Thyroid gland (tissue), 4 donors: ENCODE measurements around the gene SYNJ1. TPM values are rescaled to one million over a fixed set of nuclear protein-coding genes. Genes with fewer than 3 reads are reported as not detected.

ENCODE experiments used
- DNase-seq, 2 donors: peaks; one replicate each; pipeline ENCODE4 v3.0.0-alpha.2; 2019
- H3K27ac ChIP-seq, 3 donors: fragments of 200-600 bp; sonication (generic); 1 replicate in 2 of 3; 2 replicates in 1 of 3; pipeline ENCODE4 v1.5.1; 2016 to 2019; ENCODE audit warnings: mild to moderate bottlenecking in 1 of 3, moderate library complexity in 1 of 3
- H3K27me3 ChIP-seq: fragments of 200-600 bp; sonication (generic); one replicate; pipeline ENCODE4 v1.5.1; 2019
- H3K36me3 ChIP-seq, 2 donors: fragments of 200-600 bp; sonication (generic); one replicate each; pipeline ENCODE4 v1.5.1; 2016 to 2019
- H3K4me1 ChIP-seq, 2 donors: fragments of 200-600 bp; sonication (generic); one replicate each; pipeline ENCODE4 v1.5.1; 2017 to 2019
- H3K4me3 ChIP-seq, 3 donors: fragments of 200-600 bp; sonication (generic); replicated peaks in 1 of 3; 1 replicate in 2 of 3; 2 replicates in 1 of 3; pipeline ENCODE4 v1.5.1; 2016; ENCODE audit warnings: mild to moderate bottlenecking in 1 of 3
- H3K9me3 ChIP-seq: fragments of 200-600 bp; sonication (generic); one replicate; pipeline ENCODE4 v1.5.1; 2017
- CTCF ChIP-seq, 6 experiments: fragments of 200-600 bp in 3 of 6; fragments of 450-650 bp in 3 of 6; sonication (generic) in 3 of 6; IDR thresholded peaks; one replicate each; pipeline ENCODE4 v1.5.1; 2016 to 2019; ENCODE audit warnings: antibody characterized with exemption in 6 of 6, mild to moderate bottlenecking in 2 of 6, inconsistent platforms in 1 of 6, moderate library complexity in 1 of 6
- POLR2A ChIP-seq, 2 donors: fragments of 450-650 bp; IDR thresholded peaks; one replicate each; pipeline ENCODE4 v1.6.1; 2017; ENCODE audit warnings: antibody characterized with exemption in 2 of 2, mild to moderate bottlenecking in 2 of 2, moderate library complexity in 1 of 2
- WGBS, 2 donors: methylation state at CpG; one replicate each; pipeline ENCODE4 v1.1.5; 2017; 5-methylcytosine and 5-hydroxymethylcytosine counted together
- intact Hi-C: fragments of 100-400 bp; cut with DNase I; formaldehyde crosslinking; loops from one replicate; pipeline ENCODE4 v1.15.1; 2023
- total RNA-seq, 4 donors: library from RNA; depleted of rRNA; stranded (reverse); fragments of >200 nt; gene quantifications; one replicate each; pipeline ENCODE4 v1.2.3, GENCODE V29; 2016

The SYNJ1 gene
- total RNA-seq, 4 donors from 2014 or later: 16.1 to 21.7 (median 17.7) TPM

DNA sequence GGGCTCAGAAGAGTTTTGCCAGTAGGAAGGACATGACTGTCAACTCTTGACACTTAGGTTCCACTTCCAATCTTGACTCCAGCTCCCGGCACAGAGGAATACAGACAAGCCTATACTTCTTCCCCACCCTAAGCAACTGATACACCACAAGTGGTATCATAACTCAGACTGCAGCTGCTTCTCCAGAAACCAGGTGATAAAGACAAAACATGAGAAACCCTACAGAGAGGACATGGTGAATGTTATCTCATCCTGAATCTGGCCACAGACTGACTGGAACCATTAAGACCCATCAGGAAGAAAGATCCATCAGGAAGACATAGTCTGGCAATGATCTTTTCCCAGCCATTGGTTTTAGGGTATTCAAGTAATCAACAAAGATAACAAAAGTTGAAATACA, 30.0 kb upstream of the SYNJ1 start:
- peaks cover 35 to 39% of the 10 kb centered on the region in 2 donors for H3K36me3 ChIP-seq

DNA sequence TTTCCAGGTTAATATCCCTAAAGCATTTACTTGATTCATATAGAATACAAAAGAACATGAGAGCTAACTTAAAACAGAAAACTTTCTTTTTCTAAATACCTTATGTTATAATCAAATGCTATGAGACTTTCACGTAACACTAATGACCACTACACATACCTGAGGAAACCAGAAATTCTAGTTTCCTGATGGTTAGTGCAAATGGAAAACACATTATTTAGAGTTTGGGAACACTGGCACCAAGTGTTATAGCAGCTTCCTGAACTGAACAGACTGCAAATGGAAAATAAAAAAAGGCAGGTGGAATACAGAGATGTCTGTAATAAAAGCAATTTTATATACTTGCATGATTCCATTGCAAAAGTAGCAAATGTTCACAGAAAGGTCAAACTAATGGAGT, 28.3 kb upstream of the SYNJ1 start:
- intact Hi-C loops: no loop called here
- peak overlapping the region in 1 of 3 donors; percentile 14 for H3K27ac ChIP-seq
- 77 to 85% methylated on average over 1 of the region's 1 CpG for WGBS, 2 donors
- no peak overlapping the region for H3K4me3 ChIP-seq
- peaks cover 0 to 17% of the 10 kb centered on the region in 2 donors for H3K4me1 ChIP-seq
- no peaks in the 10 kb centered on the region for H3K27me3 ChIP-seq
- H3K36me3 ChIP-seq: peaks cover 28 to 31% of the 10 kb centered on the region in 2 donors
- H3K9me3 ChIP-seq: no peaks in the 10 kb centered on the region
- TF ChIP-seq CTCF (IDR thresholded peaks at IDR 0.05): no peak
- no peak for TF ChIP-seq POLR2A (IDR thresholded peaks at IDR 0.05)
- DNase-seq: no peak

More for the DNA sequence above, 30.0 kb upstream of the SYNJ1 start:
- 100% methylated on average over 1 of the region's 1 CpG for WGBS, 2 donors
- DNase-seq: no peak
- H3K27me3 ChIP-seq: no peaks in the 10 kb centered on the region
- peaks cover 0 to 17% of the 10 kb centered on the region in 2 donors for H3K4me1 ChIP-seq
- no peak overlapping the region for H3K4me3 ChIP-seq
- intact Hi-C loops: no loop called here
- TF ChIP-seq POLR2A (IDR thresholded peaks at IDR 0.05) (no peak), CTCF (IDR thresholded peaks at IDR 0.05) (no peak)
- H3K9me3 ChIP-seq: no peaks in the 10 kb centered on the region
- H3K27ac ChIP-seq: no peak overlapping the region

- peaks cover 20 to 27% of the 10 kb centered on the region in 2 donors for H3K36me3 ChIP-seq
- WGBS, 2 donors: 92 to 93% methylated on average over 6 of the region's 6 CpGs
- TF ChIP-seq POLR2A (IDR thresholded peaks at IDR 0.05) (no peak), CTCF (IDR thresholded peaks at IDR 0.05) (no peak)
- DNase-seq: no peak
- H3K4me3 ChIP-seq: no peak overlapping the region
- peaks cover 0 to 17% of the 10 kb centered on the region in 2 donors for H3K4me1 ChIP-seq
- H3K9me3 ChIP-seq: no peaks in the 10 kb centered on the region
- intact Hi-C loops: no loop called here
- no peaks in the 10 kb centered on the region for H3K27me3 ChIP-seq
- peak overlapping the region in 1 of 3 donors; percentile 62 for H3K27ac ChIP-seq
These were observed 26.2 kb upstream of the SYNJ1 start for GRCh38 chr21:32753818-32754585.

DNA sequence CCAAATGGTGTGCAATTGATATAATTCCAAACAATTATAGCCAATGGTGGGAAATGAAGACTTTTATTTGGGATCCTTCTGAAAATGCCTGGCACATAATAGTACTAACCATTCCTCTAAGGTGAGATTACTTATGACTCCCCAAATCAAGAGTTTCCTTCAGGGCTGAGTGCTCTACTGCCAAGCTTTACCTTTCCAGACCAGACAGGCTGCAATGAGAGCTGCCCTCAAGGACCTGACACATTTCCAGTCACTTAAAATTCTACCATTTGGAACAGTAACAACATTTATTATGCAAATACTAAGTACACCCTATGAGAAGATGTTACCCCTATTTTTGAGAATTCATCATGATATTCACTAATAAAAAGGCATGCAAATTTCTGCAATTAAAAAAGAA, 22.6 kb upstream of the SYNJ1 start:
- Histone ChIP-seq H3K36me3 (peaks cover 30 to 47% of the 10 kb centered on the region in 2 donors), H3K4me3 (no peak overlapping the region), H3K9me3 (no peaks in the 10 kb centered on the region), H3K27me3 (no peaks in the 10 kb centered on the region), H3K4me1 (peaks cover 0 to 6% of the 10 kb centered on the region in 2 donors), H3K27ac (no peak overlapping the region)
- TF ChIP-seq CTCF (IDR thresholded peaks at IDR 0.05): no peak
- TF ChIP-seq POLR2A (IDR thresholded peaks at IDR 0.05): no peak
- intact Hi-C loops: no loop called here
- no peak for DNase-seq

GRCh38 chr21:32749662-32750061, 21.8 kb upstream of the SYNJ1 start:
- H3K27ac ChIP-seq: no peak overlapping the region
- TF ChIP-seq CTCF (IDR thresholded peaks at IDR 0.05): no peak
- TF ChIP-seq POLR2A (IDR thresholded peaks at IDR 0.05): no peak

More at GRCh38 chr21:32749662-32750061, 21.8 kb upstream of the SYNJ1 start:
- Histone ChIP-seq H3K27me3 (no peaks in the 10 kb centered on the region), H3K4me3 (no peak overlapping the region), H3K36me3 (peaks cover 35 to 53% of the 10 kb centered on the region in 2 donors), H3K4me1 (peaks cover 0 to 1% of the 10 kb centered on the region in 2 donors), H3K9me3 (no peaks in the 10 kb centered on the region)
- intact Hi-C loops: no loop called here
- no peak for DNase-seq
